GM23338 (cell line): Measurements from ENCODE around the gene C22orf15. TPM values are rescaled to one million over a fixed set of nuclear protein-coding genes. Genes with fewer than 3 reads are reported as not detected.

ENCODE experiments used
- ATAC-seq: fragments of 200-7000 bp; cut with Tn5 transposase; 3 replicates; pipeline ENCODE4 v1.9.1; 2020
- DNase-seq: peaks from one replicate; pipeline ENCODE4 v3.0.0-alpha.2; 2015; ENCODE audit warnings: low spot score
- H2AFZ ChIP-seq: fragments of 200-600 bp; sonication (generic); 2 replicates; pipeline ENCODE4 v1.8.0; 2016; ENCODE audit warnings: antibody characterized with exemption, mild to moderate bottlenecking, moderate library complexity
- H3F3A ChIP-seq: fragments of 200-600 bp; sonication (generic); replicated peaks from 2 replicates; pipeline ENCODE4 v1.8.0; 2017; ENCODE audit warnings: antibody characterized with exemption, mixed run types, low read depth
- H3K27ac ChIP-seq: fragments of 200-600 bp; sonication (generic); 2 replicates; pipeline ENCODE4 v1.6.1; 2016; ENCODE audit warnings: low read depth
- H3K27me3 ChIP-seq: fragments of 200-600 bp; sonication (generic); 2 replicates; pipeline ENCODE4 v1.8.0; 2016; ENCODE audit warnings: mild to moderate bottlenecking, mixed run types, moderate library complexity; ENCODE audit not compliant: insufficient read depth
- H3K36me3 ChIP-seq: fragments of 200-600 bp; sonication (generic); 2 replicates; pipeline ENCODE4 v1.8.0; 2016; ENCODE audit warnings: mild to moderate bottlenecking; ENCODE audit not compliant: insufficient read depth
- H3K4me1 ChIP-seq: fragments of 200-600 bp; sonication (generic); 2 replicates; pipeline ENCODE4 v1.8.0; 2016; ENCODE audit warnings: mild to moderate bottlenecking, moderate library complexity; ENCODE audit not compliant: insufficient read depth
- H3K4me2 ChIP-seq: fragments of 200-600 bp; sonication (generic); 2 replicates; pipeline ENCODE4 v1.7.1; 2017; ENCODE audit warnings: mixed run types
- H3K4me3 ChIP-seq: fragments of 200-600 bp; sonication (generic); 2 replicates; pipeline ENCODE4 v1.6.1; 2016; ENCODE audit warnings: mixed run types
- H3K79me2 ChIP-seq: fragments of 200-600 bp; sonication (generic); replicated peaks from 2 replicates; pipeline ENCODE4 v1.8.0; 2017; ENCODE audit warnings: mild to moderate bottlenecking; ENCODE audit not compliant: insufficient read depth
- H3K9me2 ChIP-seq: fragments of 200-600 bp; sonication (generic); 2 replicates; pipeline ENCODE4 v1.8.0; 2017; ENCODE audit not compliant: insufficient read depth
- H4K20me1 ChIP-seq: fragments of 200-600 bp; sonication (generic); replicated peaks from 2 replicates; pipeline ENCODE4 v1.8.0; 2017; ENCODE audit warnings: mild to moderate bottlenecking; ENCODE audit not compliant: insufficient read depth
- H3K27ac Mint-ChIP-seq: 2 replicates; pipeline ENCODE4 v1.8.0; 2020; ENCODE audit warnings: inconsistent platforms, mild to moderate bottlenecking, moderate library complexity, mixed read lengths
- H3K27me3 Mint-ChIP-seq: 3 replicates; pipeline ENCODE4 v1.8.0; 2022; ENCODE audit warnings: low read depth, mild to moderate bottlenecking, moderate library complexity, mixed read lengths, inconsistent platforms; ENCODE audit not compliant: insufficient read depth, poor library complexity
- H3K36me3 Mint-ChIP-seq: 3 replicates; pipeline ENCODE4 v1.8.0; 2021; ENCODE audit warnings: low read depth, mild to moderate bottlenecking, inconsistent platforms, moderate library complexity, mixed read lengths
- H3K4me1 Mint-ChIP-seq: 3 replicates; pipeline ENCODE4 v1.8.0; 2020; ENCODE audit warnings: mild to moderate bottlenecking, inconsistent platforms, mixed read lengths
- H3K4me3 Mint-ChIP-seq: 3 replicates; pipeline ENCODE4 v1.8.0; 2021; ENCODE audit warnings: moderate library complexity, mild to moderate bottlenecking, inconsistent platforms, mixed read lengths
- H3K9me3 Mint-ChIP-seq: 3 replicates; pipeline ENCODE4 v1.8.0; 2020; ENCODE audit warnings: moderate library complexity, mild to moderate bottlenecking, inconsistent platforms, mixed read lengths
- CREB1 ChIP-seq: fragments of 250-450 bp; sonication (Bioruptor Pico); IDR thresholded peaks from 2 replicates; pipeline ENCODE4 v1.5.0; 2020; ENCODE audit warnings: low read depth, mild to moderate bottlenecking, moderate library complexity
- JUNB ChIP-seq: IDR thresholded peaks from one replicate; pipeline ENCODE4 v1.6.1; 2016; ENCODE audit warnings: antibody characterized with exemption; ENCODE audit not compliant: unreplicated experiment
- ZNF331 ChIP-seq: fragments of 250-450 bp; sonication (Bioruptor Pico); IDR thresholded peaks from 2 replicates; pipeline ENCODE4 v1.5.0; 2020; ENCODE audit warnings: low read depth, mild to moderate bottlenecking, moderate library complexity
- polyA plus RNA-seq: library from polyadenylated mRNA; unstranded; fragments of >200 nt; fragmentation: Nextera tagmentation; extraction: Ambion mirVana; gene quantifications from 2 replicates; pipeline ENCODE4 v1.2.1, GENCODE V29; 2016
- total RNA-seq: library from RNA; depleted of rRNA; stranded (reverse); fragments of >200 nt; shearing (Covaris generic); gene quantifications from 2 replicates; pipeline ENCODE4 v1.2.3, GENCODE V29; 2014
- TF ChIP-seq, protein P1 (sequence below): fragments of 250-450 bp; sonication (Bioruptor Pico); IDR thresholded peaks from 2 replicates; pipeline ENCODE4 v1.5.0; 2020; ENCODE audit warnings: mild to moderate bottlenecking, moderate library complexity
- TF ChIP-seq, protein P2 (sequence below), 2 experiments: fragments of 200-600 bp in 1 of 2; sonication (generic) in 1 of 2; conservative IDR thresholded peaks; 2 replicates each; pipeline versions ENCODE4 v1.5.1 to v1.6.1; 2016 to 2017; ENCODE audit warnings: antibody characterized with exemption in 2 of 2, low read depth in 2 of 2, mild to moderate bottlenecking in 2 of 2, moderate library complexity in 1 of 2
- TF ChIP-seq, protein P3 (sequence below): IDR thresholded peaks from 2 replicates; pipeline ENCODE4 v1.6.1; 2016; ENCODE audit warnings: antibody characterized with exemption

The C22orf15 gene
- total and polyA plus RNA-seq, 2 experiments from 2014 or later, result 3.6 to 9.3 TPM

DNA sequence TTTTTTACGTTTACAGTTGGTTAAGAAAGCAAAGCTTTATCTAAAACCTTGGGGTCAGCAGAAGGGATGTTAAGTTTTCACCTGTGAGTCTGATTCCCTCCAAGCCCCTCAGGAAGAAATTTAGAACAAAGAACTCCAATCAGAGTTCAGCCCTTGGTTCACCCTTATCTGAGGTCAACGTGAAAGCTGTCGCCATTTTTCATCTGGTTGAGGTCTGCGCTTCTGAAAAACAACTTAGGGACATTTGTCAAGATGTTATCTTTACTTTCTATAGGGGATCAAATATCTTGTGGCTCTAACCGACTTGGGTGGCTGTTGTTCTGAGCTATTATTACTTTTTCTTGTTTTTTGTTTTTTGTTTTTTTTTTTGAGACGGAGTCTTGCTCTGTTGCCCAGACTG lies 41.9 kb upstream of the C22orf15 start (continued):
- TF ChIP-seq, protein P1, sequence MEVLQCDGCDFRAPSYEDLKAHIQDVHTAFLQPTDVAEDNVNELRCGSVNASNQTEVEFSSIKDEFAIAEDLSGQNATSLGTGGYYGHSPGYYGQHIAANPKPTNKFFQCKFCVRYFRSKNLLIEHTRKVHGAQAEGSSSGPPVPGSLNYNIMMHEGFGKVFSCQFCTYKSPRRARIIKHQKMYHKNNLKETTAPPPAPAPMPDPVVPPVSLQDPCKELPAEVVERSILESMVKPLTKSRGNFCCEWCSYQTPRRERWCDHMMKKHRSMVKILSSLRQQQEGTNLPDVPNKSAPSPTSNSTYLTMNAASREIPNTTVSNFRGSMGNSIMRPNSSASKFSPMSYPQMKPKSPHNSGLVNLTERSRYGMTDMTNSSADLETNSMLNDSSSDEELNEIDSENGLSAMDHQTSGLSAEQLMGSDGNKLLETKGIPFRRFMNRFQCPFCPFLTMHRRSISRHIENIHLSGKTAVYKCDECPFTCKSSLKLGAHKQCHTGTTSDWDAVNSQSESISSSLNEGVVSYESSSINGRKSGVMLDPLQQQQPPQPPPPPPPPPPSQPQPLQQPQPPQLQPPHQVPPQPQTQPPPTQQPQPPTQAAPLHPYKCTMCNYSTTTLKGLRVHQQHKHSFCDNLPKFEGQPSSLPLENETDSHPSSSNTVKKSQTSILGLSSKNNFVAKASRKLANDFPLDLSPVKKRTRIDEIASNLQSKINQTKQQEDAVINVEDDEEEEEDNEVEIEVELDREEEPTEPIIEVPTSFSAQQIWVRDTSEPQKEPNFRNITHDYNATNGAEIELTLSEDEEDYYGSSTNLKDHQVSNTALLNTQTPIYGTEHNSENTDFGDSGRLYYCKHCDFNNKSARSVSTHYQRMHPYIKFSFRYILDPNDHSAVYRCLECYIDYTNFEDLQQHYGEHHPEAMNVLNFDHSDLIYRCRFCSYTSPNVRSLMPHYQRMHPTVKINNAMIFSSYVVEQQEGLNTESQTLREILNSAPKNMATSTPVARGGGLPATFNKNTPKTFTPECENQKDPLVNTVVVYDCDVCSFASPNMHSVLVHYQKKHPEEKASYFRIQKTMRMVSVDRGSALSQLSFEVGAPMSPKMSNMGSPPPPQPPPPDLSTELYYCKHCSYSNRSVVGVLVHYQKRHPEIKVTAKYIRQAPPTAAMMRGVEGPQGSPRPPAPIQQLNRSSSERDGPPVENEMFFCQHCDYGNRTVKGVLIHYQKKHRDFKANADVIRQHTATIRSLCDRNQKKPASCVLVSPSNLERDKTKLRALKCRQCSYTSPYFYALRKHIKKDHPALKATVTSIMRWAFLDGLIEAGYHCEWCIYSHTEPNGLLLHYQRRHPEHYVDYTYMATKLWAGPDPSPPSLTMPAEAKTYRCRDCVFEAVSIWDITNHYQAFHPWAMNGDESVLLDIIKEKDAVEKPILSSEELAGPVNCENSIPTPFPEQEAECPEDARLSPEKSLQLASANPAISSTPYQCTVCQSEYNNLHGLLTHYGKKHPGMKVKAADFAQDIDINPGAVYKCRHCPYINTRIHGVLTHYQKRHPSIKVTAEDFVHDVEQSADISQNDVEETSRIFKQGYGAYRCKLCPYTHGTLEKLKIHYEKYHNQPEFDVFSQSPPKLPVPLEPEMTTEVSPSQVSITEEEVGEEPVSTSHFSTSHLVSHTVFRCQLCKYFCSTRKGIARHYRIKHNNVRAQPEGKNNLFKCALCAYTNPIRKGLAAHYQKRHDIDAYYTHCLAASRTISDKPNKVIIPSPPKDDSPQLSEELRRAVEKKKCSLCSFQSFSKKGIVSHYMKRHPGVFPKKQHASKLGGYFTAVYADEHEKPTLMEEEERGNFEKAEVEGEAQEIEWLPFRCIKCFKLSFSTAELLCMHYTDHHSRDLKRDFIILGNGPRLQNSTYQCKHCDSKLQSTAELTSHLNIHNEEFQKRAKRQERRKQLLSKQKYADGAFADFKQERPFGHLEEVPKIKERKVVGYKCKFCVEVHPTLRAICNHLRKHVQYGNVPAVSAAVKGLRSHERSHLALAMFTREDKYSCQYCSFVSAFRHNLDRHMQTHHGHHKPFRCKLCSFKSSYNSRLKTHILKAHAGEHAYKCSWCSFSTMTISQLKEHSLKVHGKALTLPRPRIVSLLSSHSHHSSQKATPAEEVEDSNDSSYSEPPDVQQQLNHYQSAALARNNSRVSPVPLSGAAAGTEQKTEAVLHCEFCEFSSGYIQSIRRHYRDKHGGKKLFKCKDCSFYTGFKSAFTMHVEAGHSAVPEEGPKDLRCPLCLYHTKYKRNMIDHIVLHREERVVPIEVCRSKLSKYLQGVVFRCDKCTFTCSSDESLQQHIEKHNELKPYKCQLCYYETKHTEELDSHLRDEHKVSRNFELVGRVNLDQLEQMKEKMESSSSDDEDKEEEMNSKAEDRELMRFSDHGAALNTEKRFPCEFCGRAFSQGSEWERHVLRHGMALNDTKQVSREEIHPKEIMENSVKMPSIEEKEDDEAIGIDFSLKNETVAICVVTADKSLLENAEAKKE (CRISPR knock-in tag), result no peak
- TF ChIP-seq, protein P2, sequence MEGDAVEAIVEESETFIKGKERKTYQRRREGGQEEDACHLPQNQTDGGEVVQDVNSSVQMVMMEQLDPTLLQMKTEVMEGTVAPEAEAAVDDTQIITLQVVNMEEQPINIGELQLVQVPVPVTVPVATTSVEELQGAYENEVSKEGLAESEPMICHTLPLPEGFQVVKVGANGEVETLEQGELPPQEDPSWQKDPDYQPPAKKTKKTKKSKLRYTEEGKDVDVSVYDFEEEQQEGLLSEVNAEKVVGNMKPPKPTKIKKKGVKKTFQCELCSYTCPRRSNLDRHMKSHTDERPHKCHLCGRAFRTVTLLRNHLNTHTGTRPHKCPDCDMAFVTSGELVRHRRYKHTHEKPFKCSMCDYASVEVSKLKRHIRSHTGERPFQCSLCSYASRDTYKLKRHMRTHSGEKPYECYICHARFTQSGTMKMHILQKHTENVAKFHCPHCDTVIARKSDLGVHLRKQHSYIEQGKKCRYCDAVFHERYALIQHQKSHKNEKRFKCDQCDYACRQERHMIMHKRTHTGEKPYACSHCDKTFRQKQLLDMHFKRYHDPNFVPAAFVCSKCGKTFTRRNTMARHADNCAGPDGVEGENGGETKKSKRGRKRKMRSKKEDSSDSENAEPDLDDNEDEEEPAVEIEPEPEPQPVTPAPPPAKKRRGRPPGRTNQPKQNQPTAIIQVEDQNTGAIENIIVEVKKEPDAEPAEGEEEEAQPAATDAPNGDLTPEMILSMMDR (conservative IDR thresholded peaks at IDR 0.05; ENCODE audit: low read depth in 2 of 2), result no peak

DNA sequence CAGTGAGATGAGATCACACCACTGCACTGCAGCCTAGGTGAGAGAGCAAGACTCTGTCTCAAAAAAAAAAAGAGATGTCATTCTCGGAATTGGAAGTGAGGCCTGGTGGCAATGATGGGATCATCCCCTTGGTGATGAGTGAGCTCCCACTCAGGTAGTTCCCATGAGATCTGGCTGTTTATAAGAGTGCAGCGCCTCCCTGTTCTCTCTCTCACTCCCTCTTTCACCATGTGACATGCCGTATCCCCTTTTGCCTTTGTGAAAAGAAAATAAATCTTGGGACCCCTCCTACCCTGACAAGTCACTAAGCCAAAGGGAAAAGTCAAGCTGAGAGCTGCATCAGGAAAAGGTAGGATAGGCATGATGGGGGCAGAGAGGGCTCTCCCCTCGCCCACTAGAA lies 40.6 kb upstream of the C22orf15 start:
- Mint-ChIP-seq H3K27ac (no peak overlapping the region), H3K36me3 (no peaks in the 10 kb centered on the region), H3K4me3 (no peak overlapping the region), H3K27me3 (peaks cover 8% of the 10 kb centered on the region), H3K4me1 (peaks cover 4% of the 10 kb centered on the region; the same call in 2 of the 3 replicates), H3K9me3 (no peaks in the 10 kb centered on the region)
- H3K36me3 ChIP-seq, result no peaks in the 10 kb centered on the region
- TF ChIP-seq ZNF331, result no peak
- TF ChIP-seq JUNB, result no peak
- TF ChIP-seq CREB1 (CRISPR knock-in tag), result no peak
- TF ChIP-seq, protein P2 (conservative IDR thresholded peaks at IDR 0.05; ENCODE audit: low read depth in 2 of 2), result no peak
- TF ChIP-seq, protein P3, sequence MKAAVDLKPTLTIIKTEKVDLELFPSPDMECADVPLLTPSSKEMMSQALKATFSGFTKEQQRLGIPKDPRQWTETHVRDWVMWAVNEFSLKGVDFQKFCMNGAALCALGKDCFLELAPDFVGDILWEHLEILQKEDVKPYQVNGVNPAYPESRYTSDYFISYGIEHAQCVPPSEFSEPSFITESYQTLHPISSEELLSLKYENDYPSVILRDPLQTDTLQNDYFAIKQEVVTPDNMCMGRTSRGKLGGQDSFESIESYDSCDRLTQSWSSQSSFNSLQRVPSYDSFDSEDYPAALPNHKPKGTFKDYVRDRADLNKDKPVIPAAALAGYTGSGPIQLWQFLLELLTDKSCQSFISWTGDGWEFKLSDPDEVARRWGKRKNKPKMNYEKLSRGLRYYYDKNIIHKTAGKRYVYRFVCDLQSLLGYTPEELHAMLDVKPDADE, result no peak
- H4K20me1 ChIP-seq, result no peaks in the 10 kb centered on the region
- H3K27ac ChIP-seq, result no peak overlapping the region
- no peak overlapping the region for H3K4me3 ChIP-seq
- H3K79me2 ChIP-seq, result no peaks in the 10 kb centered on the region
- ATAC-seq (no peak), DNase-seq (no peak)
- 0 out of 2 replicates have a peak overlapping the region, but pooled peaks have one; percentile 32 for H2AFZ ChIP-seq
- H3K4me1 ChIP-seq, result no peaks in the 10 kb centered on the region
- H3K4me2 ChIP-seq, result no peak overlapping the region
- no peaks in the 10 kb centered on the region for H3F3A ChIP-seq
- H3K9me2 ChIP-seq, result no peaks in the 10 kb centered on the region
- H3K27me3 ChIP-seq, result no peaks in the 10 kb centered on the region
